ENCODE results near the gene ACAD8. TPM values are rescaled to one million over a fixed set of nuclear protein-coding genes. Genes with fewer than 3 reads are reported as not detected.

ACAD8 gene
- total and polyA plus RNA-seq, 2 of the 4 experiments (the other 2 are of a cell fraction), result 11.1 to 21.2 TPM

DNA sequence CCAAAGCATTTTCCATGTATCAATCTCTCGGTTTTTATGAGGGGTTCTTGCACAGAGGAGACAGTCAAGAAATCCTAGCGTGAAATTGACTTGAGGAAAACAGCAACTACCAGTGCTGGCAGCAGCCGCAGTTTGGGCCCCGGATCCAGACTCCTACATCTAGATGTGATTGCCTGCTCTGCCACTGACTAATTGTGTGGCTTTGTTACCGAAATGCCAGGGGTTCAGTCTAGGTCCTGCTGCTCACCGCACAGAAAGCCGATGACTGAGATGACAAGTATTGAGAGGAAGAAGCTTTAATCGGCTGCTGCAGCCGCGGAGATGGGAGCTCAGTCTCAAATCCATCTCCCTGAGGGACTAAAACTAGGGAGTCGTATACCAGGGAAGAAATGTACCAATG, 14.6 kb downstream of the ACAD8 start:
- TF ChIP-seq, protein P1, sequence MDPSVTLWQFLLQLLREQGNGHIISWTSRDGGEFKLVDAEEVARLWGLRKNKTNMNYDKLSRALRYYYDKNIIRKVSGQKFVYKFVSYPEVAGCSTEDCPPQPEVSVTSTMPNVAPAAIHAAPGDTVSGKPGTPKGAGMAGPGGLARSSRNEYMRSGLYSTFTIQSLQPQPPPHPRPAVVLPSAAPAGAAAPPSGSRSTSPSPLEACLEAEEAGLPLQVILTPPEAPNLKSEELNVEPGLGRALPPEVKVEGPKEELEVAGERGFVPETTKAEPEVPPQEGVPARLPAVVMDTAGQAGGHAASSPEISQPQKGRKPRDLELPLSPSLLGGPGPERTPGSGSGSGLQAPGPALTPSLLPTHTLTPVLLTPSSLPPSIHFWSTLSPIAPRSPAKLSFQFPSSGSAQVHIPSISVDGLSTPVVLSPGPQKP (IDR thresholded peaks at IDR 0.05; ENCODE audit: borderline replicate concordance, low read depth, low read length), result no peak
- TF ChIP-seq SMC3 (IDR thresholded peaks at IDR 0.05; ENCODE audit: low read depth, low read length) (no peak), CEBPB (IDR thresholded peaks at IDR 0.05; ENCODE audit: low read depth, low read length) (no peak), CTCF (conservative IDR thresholded peaks at IDR 0.05; ENCODE audit: low read depth, low read length) (no peak), MXI1 (IDR thresholded peaks at IDR 0.05; ENCODE audit: borderline replicate concordance, low read depth, low read length) (no peak), RFX5 (IDR thresholded peaks at IDR 0.05; ENCODE audit: low read depth, low read length) (no peak), CHD1 (IDR thresholded peaks at IDR 0.05; ENCODE audit: low read depth, low read length) (no peak), MAFK (IDR thresholded peaks at IDR 0.05; ENCODE audit: low read depth, low read length) (no peak), BHLHE40 (IDR thresholded peaks at IDR 0.05; ENCODE audit: low read depth, low read length) (no peak), MAZ (IDR thresholded peaks at IDR 0.05; ENCODE audit: borderline replicate concordance, low read depth, low read length) (no peak), RCOR1 (IDR thresholded peaks at IDR 0.05; ENCODE audit: insufficient replicate concordance, low read length) (no peak), RAD21 (IDR thresholded peaks at IDR 0.05; ENCODE audit: low read length) (no peak), NFE2L2 (IDR thresholded peaks at IDR 0.05; ENCODE audit: low read depth, low read length) (no peak), POLR2A (IDR thresholded peaks at IDR 0.05; ENCODE audit: low read depth, low read length) (no peak), FOS (IDR thresholded peaks at IDR 0.05; ENCODE audit: low read depth, low read length) (no peak)
- TF ChIP-seq, protein P2, sequence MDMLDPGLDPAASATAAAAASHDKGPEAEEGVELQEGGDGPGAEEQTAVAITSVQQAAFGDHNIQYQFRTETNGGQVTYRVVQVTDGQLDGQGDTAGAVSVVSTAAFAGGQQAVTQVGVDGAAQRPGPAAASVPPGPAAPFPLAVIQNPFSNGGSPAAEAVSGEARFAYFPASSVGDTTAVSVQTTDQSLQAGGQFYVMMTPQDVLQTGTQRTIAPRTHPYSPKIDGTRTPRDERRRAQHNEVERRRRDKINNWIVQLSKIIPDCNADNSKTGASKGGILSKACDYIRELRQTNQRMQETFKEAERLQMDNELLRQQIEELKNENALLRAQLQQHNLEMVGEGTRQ (IDR thresholded peaks at IDR 0.05; ENCODE audit: low read depth, low read length), result no peak
- Histone ChIP-seq H4K20me1 (ENCODE audit: insufficient read depth, low read length) (no peaks in the 10 kb centered on the region; the same call in 1 of the 2 replicates), H3K23ac (ENCODE audit: low read depth, low read length) (no peak overlapping the region), H3K4me3 (ENCODE audit: insufficient read depth, low read depth, low read length) (no peak overlapping the region), H3K4me2 (ENCODE audit: low read depth, low read length) (no peak overlapping the region), H3K79me1 (ENCODE audit: low read depth in 1 of 2, low read length in 2 of 2) (no peaks in the 10 kb centered on the region), H3K18ac (ENCODE audit: low read depth, low read length) (no peak overlapping the region), H2AK9ac (replicated peaks; ENCODE audit: low read depth, low read length, poor library complexity) (no peak overlapping the region), H3K9ac (ENCODE audit: low read depth, low read length) (no peak overlapping the region), H3K9me3 (ENCODE audit: control insufficient read depth, insufficient read depth, low read length) (no peaks in the 10 kb centered on the region), H3K27ac (ENCODE audit: insufficient read depth, low read length) (no peak overlapping the region), H4K8ac (ENCODE audit: low read depth in 2 of 2, low read length in 2 of 2) (no peak overlapping the region), H3K14ac (replicated peaks; ENCODE audit: low read depth, low read length) (no peak overlapping the region), H2BK5ac (ENCODE audit: low read depth, low read length, poor library complexity, severe bottlenecking) (no peak overlapping the region), H2BK120ac (ENCODE audit: low read depth, low read length) (no peak overlapping the region), H2BK20ac (ENCODE audit: low read depth, low read length) (no peak overlapping the region), H3K4ac (ENCODE audit: low read depth, low read length) (no peak overlapping the region), H3K27me3 (ENCODE audit: control insufficient read depth, insufficient read depth, low read length) (peaks cover 19% of the 10 kb centered on the region), H4K5ac (ENCODE audit: low read depth, low read length) (no peak overlapping the region), H3K4me1 (ENCODE audit: control insufficient read depth, insufficient read depth, low read length) (peaks cover 4% of the 10 kb centered on the region), H3K9me1 (ENCODE audit: insufficient read depth, low read length) (no peaks in the 10 kb centered on the region), H2BK15ac (ENCODE audit: low read depth, low read length) (no peak overlapping the region), H2AFZ (replicated peaks; ENCODE audit: low read length, poor library complexity) (no peak overlapping the region), H4K91ac (ENCODE audit: insufficient read depth, low read depth, low read length) (no peak overlapping the region), H2AK5ac (ENCODE audit: low read depth, low read length) (no peak overlapping the region), H3K56ac (ENCODE audit: extremely low read depth, insufficient read depth, low read length) (no peak overlapping the region), H3K36me3 (ENCODE audit: control insufficient read depth, insufficient read depth, low read length) (peaks cover 7% of the 10 kb centered on the region)
- in situ Hi-C loops (cut with MboI; ENCODE audit: low sequenced_read_pairs), result no loop called here
- POLR2A ChIA-PET (ENCODE audit: unreplicated experiment), result no interaction called here
- no peak for ATAC-seq (ENCODE audit: low read depth)
- intact Hi-C loops (cut with micrococcal nuclease), result no loop called here
- CTCF ChIA-PET, result no interaction called here
- no TSS peak for BruUV-seq (replicated peaks)
- dilution Hi-C loops (cut with HindIII; ENCODE audit: low sequenced_read_pairs, unreplicated experiment), result no loop called here
- no peak for DNase-seq
- WGBS, 2 experiments (ENCODE audit: extremely low coverage in 2 of 2, insufficient read length in 1 of 2), result no CpG with 5 or more reads among the region's 11 CpGs

Measured in IMR-90 (cell line).